Stomach (tissue), 9 donors: ENCODE data around the gene FBXL7. TPM values are rescaled to one million over a fixed set of nuclear protein-coding genes. Genes with fewer than 3 reads are reported as not detected.

ENCODE experiments used
- DNase-seq, 2 donors: peaks; one replicate each; pipeline versions ENCODE4 v3.0.0 to v3.0.0-alpha.2; 2013 to 2019
- H3K27ac ChIP-seq, 5 donors: fragments of 200-600 bp in 4 of 5; sonication (generic) in 4 of 5; one replicate each; pipeline ENCODE4 v1.5.1; 2013 to 2019; ENCODE audit warnings: mild to moderate bottlenecking in 1 of 5, moderate library complexity in 1 of 5
- H3K27me3 ChIP-seq, 3 donors: fragments of 200-600 bp; sonication (generic); one replicate each; pipeline ENCODE4 v1.5.1; 2017 to 2019; ENCODE audit warnings: mixed run types in 1 of 3
- H3K36me3 ChIP-seq, 4 donors: fragments of 200-600 bp; sonication (generic); 1 replicate in 3 of 4; 2 replicates in 1 of 4; pipeline ENCODE4 v1.5.1; 2016 to 2019
- H3K4me1 ChIP-seq, 4 donors: fragments of 200-600 bp; sonication (generic); one replicate each; pipeline ENCODE4 v1.5.1; 2016 to 2019
- H3K4me3 ChIP-seq, 4 donors: fragments of 200-600 bp; sonication (generic) in 3 of 4; one replicate each; pipeline ENCODE4 v1.5.1; 2016 to 2019; ENCODE audit warnings: mild to moderate bottlenecking in 1 of 4
- H3K9me3 ChIP-seq, 4 donors: fragments of 200-600 bp; sonication (generic); one replicate each; pipeline ENCODE4 v1.5.1; 2016 to 2019
- EP300 ChIP-seq: sonication (generic); formaldehyde crosslinking; IDR thresholded peaks from one replicate; pipeline ENCODE4 v1.6.1; 2017; ENCODE audit warnings: antibody characterized with exemption
- POLR2A ChIP-seq, 4 donors: fragments of 450-650 bp; IDR thresholded peaks; one replicate each; pipeline ENCODE4 v1.6.1; 2016; ENCODE audit warnings: antibody characterized with exemption in 4 of 4, control low read depth in 2 of 4, mild to moderate bottlenecking in 1 of 4, moderate library complexity in 1 of 4
- POLR2AphosphoS5 ChIP-seq, 3 donors: sonication (generic); formaldehyde crosslinking; IDR thresholded peaks; one replicate each; pipeline ENCODE4 v1.6.1; 2016; ENCODE audit warnings: antibody characterized with exemption in 3 of 3
- WGBS, 5 donors: extraction: QIAGEN DNeasy Blood & Tissue Kit in 3 of 5; methylation state at CpG; one replicate each; pipeline versions ENCODE4 v1.1.5 to v1.1.7; 2013 to 2018; 5-methylcytosine and 5-hydroxymethylcytosine counted together
- intact Hi-C: fragments of 100-400 bp; cut with DNase I; formaldehyde crosslinking; loops from one replicate; pipeline ENCODE4 v1.15.1; 2023; ENCODE audit warnings: low total_unique reads
- polyA plus RNA-seq, 3 donors: library from polyadenylated mRNA; stranded (reverse); fragments of 200-250 nt; gene quantifications; one replicate each; pipeline ENCODE4 v1.2.3, GENCODE V29; 2013
- total RNA-seq, 5 donors: library from RNA; depleted of rRNA; stranded (reverse); fragments of >200 nt; gene quantifications; one replicate each; pipeline versions ENCODE4 v1.1.0 to v1.2.3, GENCODE V29; 2014 to 2016
- TF ChIP-seq, protein P1 (sequence below), 7 experiments: fragments of 450-650 bp in 4 of 7; fragments of 200-600 bp in 3 of 7; sonication (generic) in 3 of 7; IDR thresholded peaks; one replicate each; pipeline ENCODE4 v1.5.1; 2016 to 2019; ENCODE audit warnings: antibody characterized with exemption in 7 of 7, control low read depth in 2 of 7, mild to moderate bottlenecking in 1 of 7
- donor health status: healthy with polysubstance abuse.
- donor health status: Bipolar disorder and iron deficiency.
- donor health status: healthy.

Gene FBXL7
- total and polyA plus RNA-seq, 8 donors: 3.6 to 17.1 (median 6.8) TPM

DNA sequence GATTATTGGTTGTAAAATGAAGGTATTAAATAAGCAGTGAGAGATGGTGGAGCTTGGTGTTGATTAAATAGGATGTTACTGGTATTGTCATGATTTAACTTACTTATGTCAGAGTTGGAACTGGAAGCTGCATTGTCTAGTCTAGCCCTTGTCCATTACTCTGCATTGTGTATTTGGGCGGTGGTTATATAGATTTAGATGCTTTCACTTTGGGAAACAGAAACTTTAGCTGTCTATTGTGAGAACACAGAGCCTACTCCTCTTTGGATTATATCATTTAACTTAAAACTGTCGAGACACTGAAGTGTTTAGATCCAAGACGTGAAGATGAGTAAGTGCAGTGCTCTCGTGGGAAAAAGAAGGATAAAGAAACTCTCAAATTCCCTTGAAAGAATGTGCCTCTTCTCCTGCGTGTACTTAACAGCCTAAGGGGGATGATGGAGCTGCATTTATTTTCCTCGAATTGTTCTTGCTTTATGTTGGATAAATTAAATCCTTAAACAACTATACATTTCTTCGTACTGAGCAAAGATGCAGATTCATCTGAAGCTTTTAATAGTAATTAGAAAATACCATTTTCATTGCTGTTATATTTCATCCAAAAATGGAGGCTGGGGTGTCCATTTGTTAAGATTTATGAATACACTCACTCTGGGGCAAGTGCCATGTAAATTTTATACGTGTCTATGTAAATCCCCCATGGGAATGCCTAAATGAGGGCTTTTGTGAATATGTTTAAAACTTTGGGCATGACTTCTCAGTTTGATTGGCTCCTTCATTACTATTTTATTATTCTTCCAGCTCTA, 21.6 kb downstream of the FBXL7 start:
- Histone ChIP-seq H3K9me3 (no peaks in the 10 kb centered on the region), H3K36me3 (no peaks in the 10 kb centered on the region), H3K4me3 (no peak overlapping the region), H3K27me3 (no peaks in the 10 kb centered on the region), H3K4me1 (peaks cover 0 to 23% (median 9%) of the 10 kb centered on the region in 4 donors), H3K27ac (no peak overlapping the region)
- WGBS, 5 donors: 57 to 67% (median 62%) methylated on average over 8 of the region's 8 CpGs
- intact Hi-C loops: no loop called here
- no peak for DNase-seq
- TF ChIP-seq POLR2A (IDR thresholded peaks at IDR 0.05): no peak
- no peak for TF ChIP-seq EP300
- TF ChIP-seq POLR2AphosphoS5 (IDR thresholded peaks at IDR 0.05): no peak
- TF ChIP-seq, protein P1, sequence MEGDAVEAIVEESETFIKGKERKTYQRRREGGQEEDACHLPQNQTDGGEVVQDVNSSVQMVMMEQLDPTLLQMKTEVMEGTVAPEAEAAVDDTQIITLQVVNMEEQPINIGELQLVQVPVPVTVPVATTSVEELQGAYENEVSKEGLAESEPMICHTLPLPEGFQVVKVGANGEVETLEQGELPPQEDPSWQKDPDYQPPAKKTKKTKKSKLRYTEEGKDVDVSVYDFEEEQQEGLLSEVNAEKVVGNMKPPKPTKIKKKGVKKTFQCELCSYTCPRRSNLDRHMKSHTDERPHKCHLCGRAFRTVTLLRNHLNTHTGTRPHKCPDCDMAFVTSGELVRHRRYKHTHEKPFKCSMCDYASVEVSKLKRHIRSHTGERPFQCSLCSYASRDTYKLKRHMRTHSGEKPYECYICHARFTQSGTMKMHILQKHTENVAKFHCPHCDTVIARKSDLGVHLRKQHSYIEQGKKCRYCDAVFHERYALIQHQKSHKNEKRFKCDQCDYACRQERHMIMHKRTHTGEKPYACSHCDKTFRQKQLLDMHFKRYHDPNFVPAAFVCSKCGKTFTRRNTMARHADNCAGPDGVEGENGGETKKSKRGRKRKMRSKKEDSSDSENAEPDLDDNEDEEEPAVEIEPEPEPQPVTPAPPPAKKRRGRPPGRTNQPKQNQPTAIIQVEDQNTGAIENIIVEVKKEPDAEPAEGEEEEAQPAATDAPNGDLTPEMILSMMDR (IDR thresholded peaks at IDR 0.05): no peak

DNA sequence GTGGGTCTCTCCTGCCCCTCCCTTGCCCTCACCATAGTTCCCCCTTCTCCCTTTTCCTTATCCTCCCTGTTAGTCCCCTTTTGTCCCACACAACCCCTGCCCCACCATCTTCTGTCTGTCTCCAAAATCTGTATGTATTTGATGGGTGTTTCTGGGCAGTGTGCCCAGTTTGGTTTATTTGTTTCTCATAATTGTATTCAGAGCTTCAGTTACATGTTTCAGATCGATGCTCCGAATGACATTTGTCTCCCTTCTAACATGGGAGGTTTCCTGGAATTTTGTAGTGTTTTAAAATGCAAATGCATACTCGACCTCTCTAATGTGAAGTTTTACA, 22.2 kb downstream of the FBXL7 start:
- peaks cover 0 to 23% (median 9%) of the 10 kb centered on the region in 4 donors for H3K4me1 ChIP-seq
- no peaks in the 10 kb centered on the region for H3K27me3 ChIP-seq
- intact Hi-C loops: no loop called here
- H3K9me3 ChIP-seq: no peaks in the 10 kb centered on the region
- DNase-seq: no peak
- WGBS, 5 donors: 50 to 54% (median 52%) methylated on average over 3 of the region's 3 CpGs
- H3K27ac ChIP-seq: no peak overlapping the region
- H3K36me3 ChIP-seq: no peaks in the 10 kb centered on the region
- TF ChIP-seq EP300 (no peak), POLR2A (IDR thresholded peaks at IDR 0.05) (no peak), POLR2AphosphoS5 (IDR thresholded peaks at IDR 0.05) (no peak)
- TF ChIP-seq, protein P1 (IDR thresholded peaks at IDR 0.05): no peak
- no peak overlapping the region for H3K4me3 ChIP-seq

DNA sequence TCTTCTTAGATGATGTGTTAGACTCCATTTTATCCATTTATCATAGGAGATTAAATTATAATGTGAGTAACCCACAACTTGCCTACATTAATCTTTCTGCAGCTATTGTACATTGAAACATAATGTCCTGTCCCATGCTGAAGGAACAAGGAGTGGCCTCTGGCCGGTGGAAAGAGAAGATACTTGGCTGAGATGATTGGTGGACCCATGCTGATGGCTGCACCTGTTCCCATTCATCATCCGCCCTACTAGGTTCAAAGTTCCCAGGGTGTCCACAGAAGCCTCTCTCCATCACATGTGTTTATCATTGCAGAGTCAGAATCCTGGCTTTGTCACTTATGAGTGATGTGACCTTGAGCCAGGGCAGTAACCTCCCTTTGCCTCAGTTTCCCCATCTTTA, 24.7 kb downstream of the FBXL7 start:
- peaks cover 0 to 23% (median 9%) of the 10 kb centered on the region in 4 donors for H3K4me1 ChIP-seq
- H3K27ac ChIP-seq: no peak overlapping the region
- intact Hi-C loops: no loop called here
- no peak for DNase-seq
- H3K4me3 ChIP-seq: no peak overlapping the region
- no peaks in the 10 kb centered on the region for H3K27me3 ChIP-seq
- H3K36me3 ChIP-seq: no peaks in the 10 kb centered on the region
- TF ChIP-seq EP300: no peak
- TF ChIP-seq, protein P1 (IDR thresholded peaks at IDR 0.05): no peak
- no peak for TF ChIP-seq POLR2A (IDR thresholded peaks at IDR 0.05)
- no peak for TF ChIP-seq POLR2AphosphoS5 (IDR thresholded peaks at IDR 0.05)
- H3K9me3 ChIP-seq: no peaks in the 10 kb centered on the region
- WGBS, 5 donors: 81 to 84% (median 83%) methylated on average over 2 of the region's 2 CpGs

DNA sequence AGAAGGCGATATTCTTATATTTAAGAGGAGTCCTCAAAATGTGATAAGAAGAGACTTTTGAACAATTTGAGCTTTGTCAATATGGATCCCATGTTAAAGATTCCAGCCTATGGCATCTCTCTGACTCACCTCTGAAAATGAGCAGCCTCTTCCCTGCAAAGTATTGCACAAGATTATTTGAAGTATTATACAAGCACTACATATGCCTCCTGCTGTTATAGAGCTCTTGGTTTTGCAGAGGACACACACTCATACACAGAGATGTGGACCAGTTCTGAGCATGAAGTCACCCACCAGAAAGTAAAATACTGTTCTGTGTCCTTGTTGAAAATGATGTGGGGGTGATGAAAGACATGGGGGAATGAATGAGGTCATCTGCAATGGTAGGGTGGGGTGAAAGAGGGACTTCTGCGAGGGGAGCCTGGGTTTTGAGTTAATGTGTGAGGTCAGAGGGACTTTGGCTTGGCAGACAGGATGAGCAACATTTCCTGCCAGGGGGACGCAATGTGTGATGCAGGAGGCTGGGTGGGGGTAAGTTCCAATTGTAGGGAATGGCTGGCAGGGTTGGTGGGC, 25.8 kb downstream of the FBXL7 start:
- Histone ChIP-seq H3K9me3 (no peaks in the 10 kb centered on the region), H3K4me3 (no peak overlapping the region), H3K27ac (no peak overlapping the region), H3K4me1 (peaks cover 0 to 20% (median 8%) of the 10 kb centered on the region in 4 donors), H3K36me3 (no peaks in the 10 kb centered on the region), H3K27me3 (no peaks in the 10 kb centered on the region)
- intact Hi-C loops: no loop called here
- no peak for TF ChIP-seq POLR2A (IDR thresholded peaks at IDR 0.05)
- TF ChIP-seq, protein P1 (IDR thresholded peaks at IDR 0.05): no peak
- TF ChIP-seq POLR2AphosphoS5 (IDR thresholded peaks at IDR 0.05): no peak
- no peak for TF ChIP-seq EP300
- 80 to 84% (median 82%) methylated on average over 3 of the region's 3 CpGs for WGBS, 5 donors
- no peak for DNase-seq
